Hepatocyte (in vitro differentiated cells): ENCODE data around the gene FOXO6. TPM values are rescaled to one million over a fixed set of nuclear protein-coding genes. Genes with fewer than 3 reads are reported as not detected.

Experiments used
- DNase-seq: peaks from one replicate; pipeline ENCODE4 v3.0.0-alpha.2; 2016; ENCODE audit warnings: low spot score
- H2AFZ ChIP-seq: fragments of 200-600 bp; sonication (generic); 2 replicates; pipeline ENCODE4 v1.6.0; 2016; ENCODE audit warnings: antibody characterized with exemption, mild to moderate bottlenecking
- H3K27ac ChIP-seq: fragments of 200-600 bp; sonication (generic); 2 replicates; pipeline ENCODE4 v1.5.1; 2016; ENCODE audit warnings: mild to moderate bottlenecking
- H3K27me3 ChIP-seq: fragments of 200-600 bp; sonication (generic); 2 replicates; pipeline ENCODE4 v1.6.1; 2016
- H3K36me3 ChIP-seq: fragments of 200-600 bp; sonication (generic); replicated peaks from 2 replicates; pipeline ENCODE4 v1.5.1; 2016; ENCODE audit warnings: low read depth; ENCODE audit not compliant: insufficient read depth
- H3K4me1 ChIP-seq: fragments of 200-600 bp; sonication (generic); 2 replicates; pipeline ENCODE4 v1.5.1; 2016; ENCODE audit warnings: mild to moderate bottlenecking, moderate library complexity; ENCODE audit not compliant: insufficient read depth
- H3K4me2 ChIP-seq: fragments of 200-600 bp; sonication (generic); 2 replicates; pipeline ENCODE4 v1.6.0; 2016
- H3K4me3 ChIP-seq: fragments of 200-600 bp; sonication (generic); 2 replicates; pipeline ENCODE4 v1.5.1; 2016; ENCODE audit warnings: mild to moderate bottlenecking
- H3K79me2 ChIP-seq: fragments of 200-600 bp; sonication (generic); 2 replicates; pipeline ENCODE4 v1.6.0; 2017; ENCODE audit warnings: mild to moderate bottlenecking
- H3K9me2 ChIP-seq: fragments of 200-600 bp; sonication (generic); replicated peaks from 2 replicates; pipeline ENCODE4 v1.6.0; 2017; ENCODE audit warnings: mild to moderate bottlenecking; ENCODE audit not compliant: insufficient read depth
- H3K9me3 ChIP-seq: fragments of 200-600 bp; sonication (generic); 2 replicates; pipeline ENCODE4 v1.5.1; 2016; ENCODE audit warnings: low read depth, mild to moderate bottlenecking
- H4K20me1 ChIP-seq: fragments of 200-600 bp; sonication (generic); 2 replicates; pipeline ENCODE4 v1.6.0; 2016; ENCODE audit warnings: mild to moderate bottlenecking; ENCODE audit not compliant: insufficient read depth, poor library complexity, severe bottlenecking
- CTCF ChIP-seq: fragments of 200-600 bp; sonication (generic); IDR thresholded peaks from 2 replicates; pipeline ENCODE4 v1.5.1; 2016; ENCODE audit warnings: antibody characterized with exemption, mild to moderate bottlenecking; ENCODE audit not compliant: poor library complexity
- EZH2 ChIP-seq: fragments of 200-600 bp; sonication (generic); IDR thresholded peaks from 2 replicates; pipeline ENCODE4 v1.6.1; 2016; ENCODE audit warnings: antibody characterized with exemption, mild to moderate bottlenecking, borderline replicate concordance
- EZH2phosphoT487 ChIP-seq: fragments of 200-600 bp; sonication (generic); IDR thresholded peaks from one replicate; pipeline ENCODE4 v1.6.1; 2018; ENCODE audit warnings: antibody characterized with exemption, mild to moderate bottlenecking, low read depth, moderate library complexity; ENCODE audit not compliant: unreplicated experiment, severe bottlenecking
- WGBS: methylation state at CpG from one replicate; pipeline ENCODE4 v1.1.6; 2016; ENCODE audit warnings: low lambda C conversion rate; ENCODE audit errors: missing lambda C conversion rate; 5-methylcytosine and 5-hydroxymethylcytosine counted together
- polyA plus RNA-seq: library from polyadenylated mRNA; unstranded; fragments of >200 nt; fragmentation: Nextera tagmentation; extraction: Ambion mirVana; gene quantifications from 2 replicates; pipeline ENCODE4 v1.2.1, GENCODE V29; 2016
- total RNA-seq: library from RNA; depleted of rRNA; stranded (reverse); fragments of >200 nt; gene quantifications from 2 replicates; pipeline ENCODE4 v1.2.3, GENCODE V29; 2014

FOXO6 gene
- total and polyA plus RNA-seq, 2 experiments from 2014 or later = 0.80 to 5.0 TPM

- H3K27ac ChIP-seq = no peak overlapping the region
- no peaks in the 10 kb centered on the region for H3K9me2 ChIP-seq
- H3K4me1 ChIP-seq = peaks cover 6% of the 10 kb centered on the region
- no peaks in the 10 kb centered on the region for H4K20me1 ChIP-seq
- H3K4me3 ChIP-seq = no peak overlapping the region
- H3K27me3 ChIP-seq = no peaks in the 10 kb centered on the region
- no peak overlapping the region for H2AFZ ChIP-seq
- TF ChIP-seq EZH2 (no peak), EZH2phosphoT487 (no peak), CTCF (no peak)
- WGBS = 93% methylated on average over 5 of the region's 5 CpGs
- H3K4me2 ChIP-seq = no peak overlapping the region
- no peaks in the 10 kb centered on the region for H3K9me3 ChIP-seq
- H3K79me2 ChIP-seq = no peaks in the 10 kb centered on the region
- no peak for DNase-seq
- H3K36me3 ChIP-seq = no peaks in the 10 kb centered on the region
Observed at GRCh38 chr1:41344708-41345159, 16.5 kb upstream of the FOXO6 start.

- Histone ChIP-seq H3K4me3 (no peak overlapping the region), H3K9me2 (no peaks in the 10 kb centered on the region), H3K27me3 (no peaks in the 10 kb centered on the region), H2AFZ (no peak overlapping the region), H3K36me3 (no peaks in the 10 kb centered on the region), H3K27ac (no peak overlapping the region), H3K79me2 (no peaks in the 10 kb centered on the region), H3K4me1 (peaks cover 6% of the 10 kb centered on the region), H3K4me2 (no peak overlapping the region), H3K9me3 (no peaks in the 10 kb centered on the region), H4K20me1 (no peaks in the 10 kb centered on the region)
- DNase-seq = no peak
- TF ChIP-seq CTCF (no peak), EZH2phosphoT487 (no peak), EZH2 (no peak)
- 88% methylated on average over 4 of the region's 4 CpGs for WGBS
Observed at GRCh38 chr1:41345434-41346075, 15.7 kb upstream of the FOXO6 start.

- no peak overlapping the region for H3K4me2 ChIP-seq
- DNase-seq = no peak
Observed at GRCh38 chr1:41347276-41347675, 14.0 kb upstream of the FOXO6 start.

More at GRCh38 chr1:41347276-41347675, 14.0 kb upstream of the FOXO6 start:
- no peak overlapping the region for H3K27ac ChIP-seq
- no peak overlapping the region for H2AFZ ChIP-seq
- H3K36me3 ChIP-seq = no peaks in the 10 kb centered on the region
- no peaks in the 10 kb centered on the region for H3K27me3 ChIP-seq
- no peaks in the 10 kb centered on the region for H3K9me3 ChIP-seq
- TF ChIP-seq EZH2phosphoT487 (no peak), EZH2 (no peak), CTCF (no peak)
- H3K79me2 ChIP-seq = no peaks in the 10 kb centered on the region
- no peak overlapping the region for H3K4me3 ChIP-seq
- H4K20me1 ChIP-seq = no peaks in the 10 kb centered on the region
- no peaks in the 10 kb centered on the region for H3K9me2 ChIP-seq
- peaks cover 5% of the 10 kb centered on the region for H3K4me1 ChIP-seq
- 84% methylated on average over 2 of the region's 2 CpGs for WGBS
